Measurements from ENCODE around the gene METRN.
A peak's percentile ranks its signal among the peaks of the same experiment; 100 is the strongest.

METRN gene

GRCh38 chr16:725463-726187 is 10.7 kb downstream of the METRN start:
- no peak for DNase-seq

- DNase-seq = no peak
Measured at GRCh38 chr16:726188-726437, 11.2 kb downstream of the METRN start.

GRCh38 chr16:726438-727290 is 11.7 kb downstream of the METRN start, which contains the start of the genes CCDC78 and HAGHL:
Gene CCDC78 (minus strand): TSS chr16:726443. CDS start chr16:726367, 76 bp downstream.
Gene HAGHL (plus strand): TSS chr16:727106. CDS start chr16:727510, 404 bp downstream.
- DNase-seq = peak; percentile 55

GRCh38 chr16:727291-727977 is 12.5 kb downstream of the METRN start:
- DNase-seq = peak; percentile 24

GRCh38 chr16:728131-728889 is 13.4 kb downstream of the METRN start:
- peak; percentile 83 for DNase-seq

GRCh38 chr16:728890-729744 is 14.2 kb downstream of the METRN start:
- DNase-seq = no peak

GRCh38 chr16:729768-730665 is 15.1 kb downstream of the METRN start:
- DNase-seq = no peak

GRCh38 chr16:730666-731509 is 16.0 kb downstream of the METRN start:
- DNase-seq = no peak

- DNase-seq = no peak
Measured at GRCh38 chr16:732332-732731, 17.4 kb downstream of the METRN start.

- DNase-seq = no peak
Measured at GRCh38 chr16:732936-733335, 18.0 kb downstream of the METRN start.

- no peak for DNase-seq
Measured at GRCh38 chr16:733382-734207, 18.7 kb downstream of the METRN start.

- no peak for DNase-seq
Measured at GRCh38 chr16:734208-734980, 19.5 kb downstream of the METRN start.

- DNase-seq = no peak
Measured at GRCh38 chr16:734981-735881, 20.3 kb downstream of the METRN start.

GRCh38 chr16:735982-736453 is 21.1 kb downstream of the METRN start:
- no peak for DNase-seq

GRCh38 chr16:736936-737481 is 22.1 kb downstream of the METRN start:
- no peak for DNase-seq

All from EL (cell line).